Measurements from ENCODE around the gene AFG3L2. TPM values are rescaled to one million over a fixed set of nuclear protein-coding genes. Genes with fewer than 3 reads are reported as not detected.
"Not testable (repeated sequence)": the region's sequence is repeated elsewhere in the genome, so short reads cannot be mapped to it uniquely, and the experiment has no call there.

The AFG3L2 gene
- polyA plus RNA-seq, 3 donors from 2014 or later = 22.1 to 28.5 (median 27.8) TPM

GRCh38 chr18:12388442-12388841 is 11.4 kb upstream of the AFG3L2 start:
- Mint-ChIP-seq H3K4me1 (no peaks in the 10 kb centered on the region), H3K4me3 (no peak overlapping the region), H3K27ac (no peak overlapping the region), H3K9me3 (no peaks in the 10 kb centered on the region), H3K27me3 (ENCODE audit: low read depth in 3 of 3) (peaks cover 0 to 1% (median 0%) of the 10 kb centered on the region in 3 donors), H3K36me3 (no peaks in the 10 kb centered on the region)
- no peak for DNase-seq

DNA sequence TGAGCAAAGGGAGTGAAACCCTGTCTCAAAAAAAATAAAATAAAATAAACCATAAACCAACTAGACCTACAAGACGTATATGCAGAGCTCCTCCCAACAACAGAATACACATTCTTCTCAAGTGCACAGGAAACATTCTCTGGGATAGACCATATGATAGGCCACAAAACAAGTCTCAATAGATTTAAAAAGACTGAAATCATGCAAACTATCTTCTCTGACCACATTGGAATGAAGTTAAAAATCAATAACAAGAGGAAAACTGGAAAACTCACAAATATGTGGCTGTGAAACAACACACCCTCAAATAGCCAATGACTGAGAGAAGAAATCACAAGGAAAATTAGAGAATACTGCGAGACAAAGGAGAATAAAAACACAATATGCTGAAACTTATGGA is 7.2 kb upstream of the AFG3L2 start:
- Mint-ChIP-seq H3K4me3 (no peak overlapping the region), H3K27me3 (ENCODE audit: low read depth in 3 of 3) (no peaks in the 10 kb centered on the region), H3K4me1 (no peaks in the 10 kb centered on the region), H3K27ac (no peak overlapping the region), H3K9me3 (peaks cover 0 to 2% (median 0%) of the 10 kb centered on the region in 6 donors), H3K36me3 (no peaks in the 10 kb centered on the region)
- DNase-seq = no peak

DNA sequence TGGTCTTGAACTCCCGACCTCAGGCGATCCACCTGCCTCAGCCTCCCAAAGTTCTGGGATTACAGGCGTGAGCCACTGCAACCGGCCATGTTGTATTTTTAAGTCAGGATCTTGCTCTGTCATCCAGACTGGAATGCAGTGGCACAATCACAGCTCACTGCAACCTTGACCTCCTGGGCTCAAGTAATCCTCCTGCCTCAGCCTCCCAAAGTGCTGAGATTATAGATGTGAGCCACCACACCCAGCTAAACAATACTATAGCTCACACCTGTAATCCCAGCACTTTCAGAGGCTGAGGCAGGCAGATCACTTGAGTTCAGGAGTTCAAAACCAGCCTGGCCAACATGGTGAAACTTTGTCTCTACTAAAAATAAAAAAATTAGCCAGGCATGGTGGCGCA is 6.7 kb upstream of the AFG3L2 start:
- H3K4me1 Mint-ChIP-seq; H3K36me3 Mint-ChIP-seq; H3K27ac Mint-ChIP-seq; DNase-seq; H3K4me3 Mint-ChIP-seq; H3K9me3 Mint-ChIP-seq; H3K27me3 Mint-ChIP-seq (ENCODE audit: low read depth in 3 of 3): not testable (repeated sequence)

- not testable (repeated sequence) for H3K4me1 Mint-ChIP-seq; H3K36me3 Mint-ChIP-seq; H3K27ac Mint-ChIP-seq; DNase-seq; H3K9me3 Mint-ChIP-seq; H3K4me3 Mint-ChIP-seq; H3K27me3 Mint-ChIP-seq (ENCODE audit: low read depth in 3 of 3)
Observed at GRCh38 chr18:12382221-12382814, 5.3 kb upstream of the AFG3L2 start.

DNA sequence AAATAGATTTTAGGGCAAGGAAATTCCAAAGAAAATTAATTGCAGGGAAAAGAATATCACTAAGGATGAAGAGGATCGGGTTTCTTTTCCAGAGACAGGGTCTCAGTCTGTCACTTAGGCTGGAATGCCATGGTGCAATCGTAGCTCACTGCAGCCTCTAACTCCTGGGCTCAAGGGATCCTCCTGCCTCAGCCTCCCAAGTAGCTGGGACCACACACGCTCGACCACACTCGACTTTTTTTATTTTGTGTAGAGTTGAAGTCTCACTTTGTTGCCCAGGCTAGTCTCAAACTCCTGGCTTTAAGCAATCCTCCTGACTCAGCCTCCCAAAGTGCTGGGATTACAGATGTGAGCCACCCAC is 1.2 kb upstream of the AFG3L2 start:
- Mint-ChIP-seq H3K4me3 (peak overlapping the region; percentile 88 to 93 (median 89)), H3K27ac (peak overlapping the region; percentile 82 to 91 (median 88)), H3K4me1 (peaks cover 34 to 39% of the 10 kb centered on the region in 2 donors)
- not testable (repeated sequence) for DNase-seq; H3K36me3 Mint-ChIP-seq; H3K27me3 Mint-ChIP-seq (ENCODE audit: low read depth in 3 of 3); H3K9me3 Mint-ChIP-seq

GRCh38 chr18:12377556-12378197 is 650 bp upstream of the AFG3L2 start:
- Mint-ChIP-seq H3K27me3 (ENCODE audit: low read depth in 3 of 3) (peaks cover 3 to 9% (median 6%) of the 10 kb centered on the region in 3 donors), H3K4me3 (peak overlapping the region; percentile 88 to 93 (median 89)), H3K4me1 (peaks cover 39 to 44% of the 10 kb centered on the region in 2 donors), H3K9me3 (peaks cover 0 to 2% (median 0%) of the 10 kb centered on the region in 6 donors), H3K27ac (peak overlapping the region; percentile 82 to 91 (median 88)), H3K36me3 (peaks cover 0 to 3% (median 0%) of the 10 kb centered on the region in 3 donors)
- no peak for DNase-seq

GRCh38 chr18:12376034-12376753 is 833 bp downstream of the AFG3L2 start:
- Mint-ChIP-seq H3K27me3 (ENCODE audit: low read depth in 3 of 3) (peaks cover 3 to 9% (median 6%) of the 10 kb centered on the region in 3 donors), H3K9me3 (no peaks in the 10 kb centered on the region), H3K4me3 (peak overlapping the region; percentile 83 to 93 (median 90)), H3K36me3 (peaks cover 0 to 3% (median 0%) of the 10 kb centered on the region in 3 donors), H3K4me1 (peaks cover 47 to 54% of the 10 kb centered on the region in 2 donors), H3K27ac (peak overlapping the region; percentile 89 to 95 (median 91))
- peak in 1 of 3 donors; percentile 4 for DNase-seq

GRCh38 chr18:12374401-12374800 is 2.6 kb downstream of the AFG3L2 start:
- peak overlapping the region; percentile 24 to 72 (median 63) for H3K4me3 Mint-ChIP-seq
- peaks cover 48 to 57% of the 10 kb centered on the region in 2 donors for H3K4me1 Mint-ChIP-seq
- no peaks in the 10 kb centered on the region for H3K9me3 Mint-ChIP-seq
- no peak for DNase-seq
- peak overlapping the region in 3 of 6 donors; percentile 26 to 55 (median 30) for H3K27ac Mint-ChIP-seq
- H3K27me3 Mint-ChIP-seq (ENCODE audit: low read depth in 3 of 3) = peaks cover 3 to 9% (median 6%) of the 10 kb centered on the region in 3 donors
- H3K36me3 Mint-ChIP-seq = peaks cover 0 to 3% (median 3%) of the 10 kb centered on the region in 3 donors

DNA sequence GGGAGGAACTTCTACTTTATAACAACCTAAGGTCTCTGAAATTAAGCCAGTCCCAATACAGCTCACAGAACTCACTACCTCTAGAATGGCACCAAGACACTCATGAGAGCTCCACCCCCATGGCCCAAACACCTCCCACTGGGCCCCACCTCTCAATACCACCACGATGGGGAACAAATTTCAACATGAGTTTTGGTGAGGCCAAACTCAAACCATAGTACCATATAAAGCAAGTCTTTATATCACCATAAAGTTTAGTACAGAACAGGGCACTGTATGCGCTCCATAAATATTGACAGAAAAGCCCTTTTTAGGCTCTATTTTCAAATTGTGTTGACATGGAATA is 3.3 kb downstream of the AFG3L2 start:
- Mint-ChIP-seq H3K36me3 (peaks cover 0 to 3% (median 3%) of the 10 kb centered on the region in 3 donors), H3K9me3 (no peaks in the 10 kb centered on the region), H3K27ac (peak overlapping the region in 1 of 6 donors; percentile 18), H3K4me1 (peaks cover 48 to 57% of the 10 kb centered on the region in 2 donors), H3K4me3 (peak overlapping the region in 1 of 5 donors; percentile 41), H3K27me3 (ENCODE audit: low read depth in 3 of 3) (peaks cover 3 to 7% (median 6%) of the 10 kb centered on the region in 3 donors)
- no peak for DNase-seq

- Mint-ChIP-seq H3K27me3 (ENCODE audit: low read depth in 3 of 3) (peaks cover 3 to 7% (median 6%) of the 10 kb centered on the region in 3 donors), H3K27ac (peak overlapping the region in 2 of 6 donors; percentile 18 to 25), H3K4me3 (peak overlapping the region in 2 of 5 donors; percentile 13 to 41), H3K9me3 (no peaks in the 10 kb centered on the region), H3K4me1 (peaks cover 48 to 57% of the 10 kb centered on the region in 2 donors), H3K36me3 (peaks cover 0 to 3% (median 3%) of the 10 kb centered on the region in 3 donors)
- DNase-seq = no peak
Observed at GRCh38 chr18:12373116-12373770, 3.8 kb downstream of the AFG3L2 start.

GRCh38 chr18:12372406-12372805 is 4.6 kb downstream of the AFG3L2 start:
- no peak overlapping the region for H3K27ac Mint-ChIP-seq

GRCh38 chr18:12371590-12371989 is 5.4 kb downstream of the AFG3L2 start:
- peaks cover 41 to 48% of the 10 kb centered on the region in 2 donors for H3K4me1 Mint-ChIP-seq
- no peak for DNase-seq
- H3K27ac Mint-ChIP-seq = peak overlapping the region in 1 of 6 donors; percentile 19
- H3K27me3 Mint-ChIP-seq (ENCODE audit: low read depth in 3 of 3) = peaks cover 0 to 4% (median 0%) of the 10 kb centered on the region in 3 donors
- H3K36me3 Mint-ChIP-seq = peaks cover 7 to 11% (median 8%) of the 10 kb centered on the region in 3 donors
- H3K4me3 Mint-ChIP-seq = no peak overlapping the region
- H3K9me3 Mint-ChIP-seq = no peaks in the 10 kb centered on the region

More at GRCh38 chr18:12372406-12372805, 4.6 kb downstream of the AFG3L2 start:
- peaks cover 0 to 3% (median 3%) of the 10 kb centered on the region in 3 donors for H3K36me3 Mint-ChIP-seq
- peaks cover under 1 to 7% (median 3%) of the 10 kb centered on the region in 3 donors for H3K27me3 Mint-ChIP-seq (ENCODE audit: low read depth in 3 of 3)
- no peaks in the 10 kb centered on the region for H3K9me3 Mint-ChIP-seq
- DNase-seq = no peak
- peaks cover 42 to 49% of the 10 kb centered on the region in 2 donors for H3K4me1 Mint-ChIP-seq
- H3K4me3 Mint-ChIP-seq = no peak overlapping the region

GRCh38 chr18:12369211-12369610 is 7.8 kb downstream of the AFG3L2 start:
- Mint-ChIP-seq H3K4me3 (no peak overlapping the region), H3K9me3 (no peaks in the 10 kb centered on the region), H3K4me1 (peaks cover 20 to 28% of the 10 kb centered on the region in 2 donors), H3K36me3 (peaks cover 6 to 12% (median 11%) of the 10 kb centered on the region in 3 donors), H3K27ac (no peak overlapping the region), H3K27me3 (ENCODE audit: low read depth in 3 of 3) (peaks cover 0 to under 1% (median 0%) of the 10 kb centered on the region in 3 donors)
- DNase-seq = no peak
